Calu3 (cell line): ENCODE measurements around the gene SPACA7. TPM values are rescaled to one million over a fixed set of nuclear protein-coding genes. Genes with fewer than 3 reads are reported as not detected.

Source experiments
- BruUV-seq: library from RNA; stranded (reverse); fragments of 400-500 nt; replicated peaks from 2 replicates; lab custom pipeline; 2021; lab: Mats Ljungman, UMichigan
- CTCF ChIA-PET: fragments of 300-600 bp; sonication (Branson Sonifier 250); formaldehyde crosslinking; loops from one replicate; lab custom pipeline; 2022; ENCODE audit warnings: antibody characterized with exemption; lab: Charles Lee
- DNase-seq: peaks from one replicate; pipeline ENCODE4 v3.0.0; 2022
- H3K27ac Mint-ChIP-seq: one replicate; pipeline ENCODE4 v1.8.0; 2022; ENCODE audit warnings: mixed read lengths; ENCODE audit not compliant: unreplicated experiment
- H3K27me3 Mint-ChIP-seq: one replicate; pipeline ENCODE4 v1.8.0; 2022; ENCODE audit warnings: mixed read lengths; ENCODE audit not compliant: unreplicated experiment
- H3K36me3 Mint-ChIP-seq: one replicate; pipeline ENCODE4 v1.8.0; 2022; ENCODE audit warnings: mild to moderate bottlenecking, moderate library complexity, mixed read lengths; ENCODE audit not compliant: insufficient read depth, unreplicated experiment
- H3K4me1 Mint-ChIP-seq: one replicate; pipeline ENCODE4 v1.8.0; 2022; ENCODE audit warnings: mild to moderate bottlenecking, low read depth, mixed read lengths; ENCODE audit not compliant: unreplicated experiment
- H3K4me3 Mint-ChIP-seq: one replicate; pipeline ENCODE4 v1.8.0; 2022; ENCODE audit warnings: mild to moderate bottlenecking, low read depth, moderate library complexity, mixed read lengths; ENCODE audit not compliant: unreplicated experiment
- H3K9me3 Mint-ChIP-seq: one replicate; pipeline ENCODE4 v1.8.0; 2022; ENCODE audit warnings: low read depth, mixed read lengths; ENCODE audit not compliant: unreplicated experiment
- intact Hi-C: fragments of 100-400 bp; cut with micrococcal nuclease; formaldehyde crosslinking; loops from one replicate; pipeline ENCODE4 v1.10.0; 2022; ENCODE audit not compliant: unreplicated experiment
- total RNA-seq: library from RNA; stranded (reverse); gene quantifications from 2 replicates; pipeline ENCODE4 v1.2.3, GENCODE V29; 2022
- TF ChIP-seq, protein P1 (sequence below): fragments of 200-600 bp; IDR thresholded peaks from one replicate; pipeline ENCODE4 v1.8.0; 2022; ENCODE audit warnings: antibody characterized with exemption; ENCODE audit not compliant: unreplicated experiment

Gene SPACA7
- total RNA-seq, 1 experiment from 2014 or later: not detected

DNA sequence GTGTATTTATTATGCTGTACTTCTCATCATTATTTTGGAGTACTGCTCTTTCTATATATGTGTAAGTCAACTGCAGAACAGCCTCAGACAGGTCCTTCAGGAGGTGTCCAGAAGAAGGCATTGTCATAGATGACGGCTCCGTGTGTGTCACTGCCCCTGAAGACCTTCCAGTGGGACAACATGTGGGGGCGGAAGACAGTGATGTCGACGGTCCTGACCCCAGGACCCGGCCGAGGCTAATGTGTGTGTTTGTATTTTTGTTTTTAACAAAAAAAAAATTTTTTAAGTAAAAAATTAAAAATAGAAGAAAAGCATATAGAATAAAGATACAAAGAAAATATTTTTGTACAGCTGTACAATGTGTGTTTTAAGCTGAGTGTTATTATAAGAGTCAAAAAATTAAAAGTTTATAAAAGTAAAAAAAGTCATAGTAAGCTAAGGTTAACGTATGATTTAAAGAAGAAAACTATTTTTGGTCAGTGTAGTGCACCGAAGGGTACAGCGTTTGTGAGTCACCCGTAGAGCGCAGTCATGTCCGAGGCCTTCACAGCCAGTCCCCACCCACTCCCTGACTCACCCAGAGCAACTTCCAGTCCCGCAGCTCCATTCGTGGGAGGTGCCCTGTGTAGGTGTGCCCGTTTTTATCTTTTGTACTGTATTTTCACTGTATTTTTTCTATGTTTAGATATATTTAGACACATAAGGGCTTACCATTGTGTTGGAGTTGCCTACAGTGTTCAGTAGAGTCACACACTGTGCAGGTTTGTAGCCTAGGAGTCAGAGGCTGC, 42.2 kb upstream of the SPACA7 start:
- H3K27me3 Mint-ChIP-seq: peaks cover 15% of the 10 kb centered on the region

DNA sequence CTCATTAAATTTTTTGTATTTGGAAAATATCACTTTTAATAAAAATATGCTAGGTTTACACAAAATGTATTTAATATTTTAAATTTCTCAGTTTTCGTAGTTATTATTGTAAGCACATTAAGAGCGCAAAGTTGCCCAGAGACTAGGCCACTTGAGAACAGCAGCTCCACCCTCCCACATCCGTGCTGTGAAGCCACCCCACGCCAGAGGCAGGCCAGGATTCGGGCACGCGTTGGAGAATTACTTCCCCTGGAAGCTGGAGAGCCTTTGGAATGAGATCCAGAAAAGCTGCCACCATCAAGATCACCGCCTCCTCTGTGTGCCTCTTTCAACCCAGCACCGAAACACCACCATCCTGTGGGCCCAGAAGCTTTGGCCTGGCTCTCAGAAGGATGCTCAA, 41.0 kb upstream of the SPACA7 start:
- no peak overlapping the region for H3K27ac Mint-ChIP-seq
- intact Hi-C loops: no loop called here
- TF ChIP-seq, protein P1, sequence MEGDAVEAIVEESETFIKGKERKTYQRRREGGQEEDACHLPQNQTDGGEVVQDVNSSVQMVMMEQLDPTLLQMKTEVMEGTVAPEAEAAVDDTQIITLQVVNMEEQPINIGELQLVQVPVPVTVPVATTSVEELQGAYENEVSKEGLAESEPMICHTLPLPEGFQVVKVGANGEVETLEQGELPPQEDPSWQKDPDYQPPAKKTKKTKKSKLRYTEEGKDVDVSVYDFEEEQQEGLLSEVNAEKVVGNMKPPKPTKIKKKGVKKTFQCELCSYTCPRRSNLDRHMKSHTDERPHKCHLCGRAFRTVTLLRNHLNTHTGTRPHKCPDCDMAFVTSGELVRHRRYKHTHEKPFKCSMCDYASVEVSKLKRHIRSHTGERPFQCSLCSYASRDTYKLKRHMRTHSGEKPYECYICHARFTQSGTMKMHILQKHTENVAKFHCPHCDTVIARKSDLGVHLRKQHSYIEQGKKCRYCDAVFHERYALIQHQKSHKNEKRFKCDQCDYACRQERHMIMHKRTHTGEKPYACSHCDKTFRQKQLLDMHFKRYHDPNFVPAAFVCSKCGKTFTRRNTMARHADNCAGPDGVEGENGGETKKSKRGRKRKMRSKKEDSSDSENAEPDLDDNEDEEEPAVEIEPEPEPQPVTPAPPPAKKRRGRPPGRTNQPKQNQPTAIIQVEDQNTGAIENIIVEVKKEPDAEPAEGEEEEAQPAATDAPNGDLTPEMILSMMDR: no peak
- no peaks in the 10 kb centered on the region for H3K9me3 Mint-ChIP-seq
- CTCF ChIA-PET: no interaction called here
- no peaks in the 10 kb centered on the region for H3K36me3 Mint-ChIP-seq
- BruUV-seq: no TSS peak
- no peak for DNase-seq
- H3K4me1 Mint-ChIP-seq: no peaks in the 10 kb centered on the region
- H3K27me3 Mint-ChIP-seq: peaks cover 15% of the 10 kb centered on the region
- H3K4me3 Mint-ChIP-seq: no peak overlapping the region

More for the DNA sequence above, 42.2 kb upstream of the SPACA7 start:
- Mint-ChIP-seq H3K9me3 (no peaks in the 10 kb centered on the region), H3K4me1 (no peaks in the 10 kb centered on the region), H3K4me3 (no peak overlapping the region), H3K27ac (no peak overlapping the region), H3K36me3 (no peaks in the 10 kb centered on the region)
- TF ChIP-seq, protein P1: no peak
- intact Hi-C loops: no loop called here
- DNase-seq: peak; percentile 13
- no TSS peak for BruUV-seq
- CTCF ChIA-PET: interaction anchor here (0.6 kb wide), 1 partner anchor 19 kb away, joined by 4 read pairs; no protein-coding TSS in a partner anchor

- intact Hi-C loops: no loop called here
- no peak overlapping the region for H3K4me3 Mint-ChIP-seq
- BruUV-seq: no TSS peak
- no peak overlapping the region for H3K27ac Mint-ChIP-seq
- H3K9me3 Mint-ChIP-seq: no peaks in the 10 kb centered on the region
- no peaks in the 10 kb centered on the region for H3K36me3 Mint-ChIP-seq
- no peaks in the 10 kb centered on the region for H3K4me1 Mint-ChIP-seq
- CTCF ChIA-PET: no interaction called here
- DNase-seq: no peak
- H3K27me3 Mint-ChIP-seq: peaks cover 12% of the 10 kb centered on the region
- TF ChIP-seq, protein P1: no peak
Measured at GRCh38 chr13:112341446-112341845, 34.7 kb upstream of the SPACA7 start.

- Mint-ChIP-seq H3K27ac (no peak overlapping the region), H3K4me1 (no peaks in the 10 kb centered on the region), H3K9me3 (no peaks in the 10 kb centered on the region), H3K27me3 (peaks cover 5% of the 10 kb centered on the region), H3K4me3 (no peak overlapping the region), H3K36me3 (no peaks in the 10 kb centered on the region)
- BruUV-seq: no TSS peak
- no peak for DNase-seq
- TF ChIP-seq, protein P1: no peak
- intact Hi-C loops: no loop called here
- CTCF ChIA-PET: no interaction called here
Measured at GRCh38 chr13:112341976-112342735, 34.0 kb upstream of the SPACA7 start.
